ENCODE measurements around the gene ALPL.

The ALPL gene

DNA sequence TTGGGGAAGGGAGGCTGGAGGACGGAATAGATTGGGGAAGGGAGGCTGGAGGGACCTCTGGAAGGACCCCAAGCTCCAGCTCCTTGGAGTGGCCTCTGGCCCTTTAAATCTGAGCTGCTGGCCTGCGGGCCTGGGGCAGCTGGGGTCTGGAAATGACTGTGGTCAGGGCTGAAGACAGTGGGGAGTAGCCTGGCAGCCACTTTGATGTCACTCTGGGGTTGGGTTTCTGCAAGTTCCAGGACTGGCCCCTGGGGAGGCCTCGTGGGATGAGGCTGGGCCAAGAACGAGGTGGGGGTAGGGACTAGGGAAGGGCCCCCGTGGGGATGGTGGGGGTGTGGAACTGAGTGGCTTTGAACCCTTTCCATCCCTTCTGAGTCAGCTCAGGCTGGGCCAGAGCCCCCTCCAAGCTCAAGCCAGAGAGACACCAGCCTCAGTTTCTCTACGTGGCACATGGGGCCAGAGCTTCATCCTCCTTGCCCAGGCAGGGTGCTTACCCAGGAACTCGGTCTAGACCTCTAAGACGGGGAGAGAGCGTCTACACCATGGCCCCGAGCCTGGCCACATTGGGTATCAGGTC, 59.7 kb downstream of the ALPL start:
- no peak for TF ChIP-seq CTCF (IDR thresholded peaks at IDR 0.05; ENCODE audit: low read depth, low read length)
- DNase-seq, result no peak
- H3K27me3 ChIP-seq (ENCODE audit: insufficient read depth, low read depth, severe bottlenecking), result no peaks in the 10 kb centered on the region
- H3K27ac ChIP-seq, result peak overlapping the region; percentile 43
- no peaks in the 10 kb centered on the region for H3K9me3 ChIP-seq (ENCODE audit: severe bottlenecking)
- H3K4me3 ChIP-seq (ENCODE audit: low read depth, low read length), result no peak overlapping the region
- H3K36me3 ChIP-seq, result no peaks in the 10 kb centered on the region

DNA sequence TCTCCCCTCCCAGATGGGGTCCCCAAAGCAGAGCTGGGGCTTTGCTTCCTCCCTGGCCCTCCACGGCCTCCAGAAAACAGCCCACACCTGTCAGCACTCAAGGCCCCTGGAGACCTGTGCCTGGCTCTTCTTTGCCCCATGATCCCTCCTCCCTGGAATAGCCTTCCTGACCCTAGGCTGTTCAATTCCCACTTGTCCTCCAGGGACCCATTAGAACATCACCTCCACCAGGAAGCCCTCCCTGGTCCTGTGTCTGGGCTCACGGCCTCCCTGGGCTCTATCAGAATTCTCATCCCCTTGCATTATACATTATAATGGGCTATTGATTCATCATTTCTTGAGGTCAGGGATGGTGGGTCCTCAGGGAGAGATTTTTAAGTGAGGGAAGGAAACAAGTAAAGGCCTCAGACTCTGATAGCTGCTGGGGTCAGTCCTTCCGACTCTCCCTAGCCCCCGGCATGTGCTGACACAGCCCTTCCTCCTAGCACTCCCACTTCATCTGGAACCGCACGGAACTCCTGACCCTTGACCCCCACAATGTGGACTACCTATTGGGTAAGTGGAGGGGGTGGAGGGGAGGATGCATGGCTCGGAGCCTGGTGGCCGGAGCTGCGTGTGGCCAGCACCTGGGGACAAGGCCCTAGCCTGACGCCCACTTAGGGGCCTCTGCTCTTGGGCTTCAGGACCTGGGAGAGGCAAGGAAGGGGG, 60.8 kb downstream of the ALPL start:
- DNase-seq, result no peak
- no peaks in the 10 kb centered on the region for H3K9me3 ChIP-seq (ENCODE audit: severe bottlenecking)

DNA sequence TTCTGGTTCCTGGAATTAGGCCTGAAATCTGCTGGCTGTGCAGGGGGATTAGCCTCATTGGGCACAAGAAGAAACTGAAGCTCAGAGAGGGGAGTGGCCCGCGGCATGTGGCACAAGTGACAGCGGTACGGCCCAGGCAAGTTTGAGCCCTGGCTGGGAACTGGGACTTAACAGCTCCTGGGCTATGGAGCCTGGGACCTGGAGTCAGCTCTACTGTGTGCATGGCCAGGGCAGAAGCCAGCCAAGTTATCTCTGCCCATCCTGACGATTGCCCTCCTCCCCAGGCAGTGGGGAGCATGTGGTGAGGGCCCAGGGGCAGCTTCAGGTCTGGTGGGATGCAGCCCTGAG, 61.3 kb downstream of the ALPL start:
- Histone ChIP-seq H3K4me3 (ENCODE audit: low read depth, low read length) (no peak overlapping the region), H3K36me3 (no peaks in the 10 kb centered on the region)
- no peak for TF ChIP-seq CTCF (IDR thresholded peaks at IDR 0.05; ENCODE audit: low read depth, low read length)

More for the DNA sequence above, 60.8 kb downstream of the ALPL start:
- Histone ChIP-seq H3K27me3 (ENCODE audit: insufficient read depth, low read depth, severe bottlenecking) (no peaks in the 10 kb centered on the region), H3K4me3 (ENCODE audit: low read depth, low read length) (no peak overlapping the region), H3K36me3 (no peaks in the 10 kb centered on the region), H3K27ac (no peak overlapping the region)
- TF ChIP-seq CTCF (IDR thresholded peaks at IDR 0.05; ENCODE audit: low read depth, low read length), result no peak

GRCh38 chr1:21570885-21571284, 61.7 kb downstream of the ALPL start:
- DNase-seq, result no peak
- Histone ChIP-seq H3K4me3 (ENCODE audit: low read depth, low read length) (no peak overlapping the region), H3K27ac (no peak overlapping the region), H3K27me3 (ENCODE audit: insufficient read depth, low read depth, severe bottlenecking) (no peaks in the 10 kb centered on the region), H3K36me3 (no peaks in the 10 kb centered on the region), H3K9me3 (ENCODE audit: severe bottlenecking) (no peaks in the 10 kb centered on the region)
- no peak for TF ChIP-seq CTCF (IDR thresholded peaks at IDR 0.05; ENCODE audit: low read depth, low read length)

More for the DNA sequence above, 61.3 kb downstream of the ALPL start:
- Histone ChIP-seq H3K27me3 (ENCODE audit: insufficient read depth, low read depth, severe bottlenecking) (no peaks in the 10 kb centered on the region), H3K9me3 (ENCODE audit: severe bottlenecking) (no peaks in the 10 kb centered on the region), H3K27ac (no peak overlapping the region)
- no peak for DNase-seq

DNA sequence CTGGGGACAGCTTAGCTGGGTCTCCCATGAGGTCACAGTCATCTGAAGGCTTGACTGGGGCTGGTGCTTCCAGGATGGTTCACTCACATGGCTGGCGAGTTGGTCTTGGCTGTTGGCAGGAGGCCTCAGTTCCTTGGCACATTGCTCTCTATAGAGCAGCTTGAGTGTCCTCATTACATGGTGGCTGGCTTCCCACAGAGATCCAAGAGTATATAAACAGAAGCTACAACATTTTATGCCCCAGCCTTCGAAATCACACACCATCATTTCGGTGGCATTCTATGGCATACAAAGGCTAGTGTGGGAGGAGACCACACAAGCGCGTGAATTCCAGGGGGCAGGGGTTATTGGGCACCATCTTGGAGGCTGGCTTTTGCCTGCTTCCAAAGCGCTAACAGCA, 63.0 kb downstream of the ALPL start:
- Histone ChIP-seq H3K27me3 (ENCODE audit: insufficient read depth, low read depth, severe bottlenecking) (no peaks in the 10 kb centered on the region), H3K36me3 (no peaks in the 10 kb centered on the region), H3K9me3 (ENCODE audit: severe bottlenecking) (no peaks in the 10 kb centered on the region), H3K4me3 (ENCODE audit: low read depth, low read length) (no peak overlapping the region), H3K27ac (no peak overlapping the region)
- no peak for TF ChIP-seq CTCF (IDR thresholded peaks at IDR 0.05; ENCODE audit: low read depth, low read length)
- no peak for DNase-seq
